Suppressor macrophage treated with lipopolysaccharide for 4 hours (primary cell): ENCODE measurements around the gene TSPAN17.

Experiments
- DNase-seq: peaks from one replicate; pipeline ENCODE4 v3.0.0-alpha.2; 2020

The TSPAN17 gene

DNA sequence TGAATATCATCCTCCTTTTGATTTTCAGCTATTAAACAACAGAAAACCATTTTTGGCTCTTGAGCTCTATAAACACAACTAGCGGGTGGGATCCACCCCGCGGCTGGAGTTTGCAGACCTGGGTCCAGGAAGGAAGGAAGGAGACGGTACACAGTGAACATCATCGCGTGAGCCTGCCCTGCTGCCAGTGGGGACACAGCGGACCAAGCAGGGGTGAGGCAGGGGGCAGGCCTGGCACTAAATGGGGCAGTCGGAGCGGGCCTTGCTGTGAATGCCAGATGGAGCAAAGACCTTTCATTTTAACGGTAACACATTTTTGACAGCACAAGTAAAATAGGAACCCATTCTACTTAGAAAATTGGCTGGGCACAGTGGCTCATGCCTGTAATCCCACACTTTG, 14.4 kb downstream of the TSPAN17 start:
- no peak for DNase-seq

DNA sequence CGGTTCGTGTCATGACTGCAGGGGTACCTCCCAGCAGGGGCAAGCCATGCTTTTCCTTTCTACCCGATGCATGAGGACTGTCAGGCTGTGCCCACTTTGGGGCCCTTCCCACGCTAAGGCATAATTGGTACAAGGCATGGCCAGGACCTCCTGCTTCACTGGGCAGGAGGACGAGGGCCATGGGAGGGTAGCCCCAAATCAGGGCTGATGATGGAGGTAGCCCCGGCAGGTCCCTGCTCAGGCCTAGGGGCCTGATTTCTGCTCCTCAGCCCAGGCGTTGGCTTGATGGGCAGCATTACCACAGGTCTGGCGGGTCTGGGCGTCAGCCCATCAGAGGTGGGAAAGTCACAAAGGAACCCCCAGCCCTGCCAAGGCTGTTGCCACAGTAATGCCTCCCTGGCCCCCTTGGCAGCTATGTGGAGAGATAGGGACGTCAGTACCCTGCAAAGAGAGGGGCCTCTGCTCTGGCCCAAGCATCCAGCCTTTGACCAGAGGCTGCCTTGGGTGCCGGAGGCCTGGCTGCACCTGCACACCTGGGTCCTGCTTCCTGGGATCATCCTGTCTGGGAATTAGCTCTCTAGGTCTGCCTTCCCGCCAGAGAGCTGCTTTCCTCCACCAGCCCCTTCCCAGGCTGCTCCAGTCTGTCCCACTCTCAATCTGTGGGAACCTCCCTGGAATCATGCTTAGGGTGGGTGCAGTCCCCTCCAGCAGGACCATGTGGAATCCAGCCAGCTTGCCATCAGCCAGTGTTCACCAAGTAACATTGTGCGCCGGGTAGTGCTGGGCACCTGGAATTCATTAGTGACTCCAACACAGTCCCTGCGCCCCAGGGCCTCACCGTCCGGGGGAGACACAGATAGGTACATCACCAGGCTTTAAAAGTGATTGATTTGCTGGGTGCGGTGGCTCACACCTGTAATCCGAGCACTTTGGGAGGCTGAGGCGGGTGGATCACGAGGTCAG, 15.4 kb downstream of the TSPAN17 start:
- DNase-seq = no peak

DNA sequence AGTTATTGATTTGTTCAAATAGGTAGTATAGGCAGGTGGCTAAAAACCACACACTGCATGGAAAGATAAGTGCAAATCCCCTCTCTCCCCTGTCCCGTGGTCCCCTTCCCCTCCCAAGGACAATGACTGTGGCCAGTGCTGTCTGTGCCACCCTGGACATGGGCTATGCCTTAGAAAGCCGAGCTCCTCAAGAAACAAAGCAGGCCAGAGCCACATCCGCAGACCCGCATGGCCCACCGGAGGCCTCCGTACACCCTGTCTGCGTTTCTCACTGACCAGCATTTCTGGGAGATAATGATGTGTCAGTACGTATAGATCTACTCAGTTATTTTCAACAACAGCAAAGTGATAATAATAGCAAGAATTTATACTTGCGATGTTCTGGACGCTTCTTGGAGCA, 16.3 kb downstream of the TSPAN17 start:
- no peak for DNase-seq

DNA sequence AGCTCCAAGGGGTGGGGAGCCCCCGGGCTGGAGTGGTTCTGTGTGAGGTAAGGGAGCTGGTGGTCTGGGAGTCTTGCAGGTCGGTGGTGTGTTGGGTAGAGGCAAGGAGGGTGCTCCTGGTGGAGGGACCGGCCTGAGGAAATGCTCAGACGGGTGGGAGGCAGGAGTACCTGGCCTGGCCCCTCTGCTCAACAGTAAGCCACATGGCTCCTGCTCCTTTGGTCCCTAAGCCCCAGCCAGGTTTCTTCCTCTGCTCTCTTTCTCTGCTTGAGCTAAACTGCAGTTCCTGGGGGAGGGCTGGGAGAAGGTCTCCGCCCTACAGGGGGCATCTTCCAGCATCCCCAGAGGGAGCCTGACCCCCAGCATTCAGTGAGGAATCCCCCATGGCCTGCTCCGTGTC, 17.2 kb downstream of the TSPAN17 start:
- no peak for DNase-seq

DNA sequence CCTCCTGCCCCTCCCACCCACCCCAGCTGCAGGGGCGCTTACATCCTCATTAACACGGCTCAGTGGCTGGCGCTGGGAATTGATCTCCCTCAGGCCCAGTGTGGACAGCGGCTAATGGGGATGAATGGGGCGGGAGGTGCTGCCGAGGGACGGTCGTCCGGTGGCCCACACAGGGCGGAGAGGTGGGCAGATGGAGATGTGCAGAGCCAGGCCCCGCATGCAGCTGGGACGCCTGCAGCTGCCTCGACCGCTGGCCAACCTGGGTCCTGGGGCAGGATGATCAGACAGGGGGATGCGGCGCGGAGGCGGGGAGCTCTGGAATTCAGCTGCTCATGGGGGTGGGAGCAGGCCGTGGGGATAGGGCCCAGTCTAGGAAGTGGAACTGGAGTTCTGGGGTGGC, 17.6 kb downstream of the TSPAN17 start:
- DNase-seq = no peak

DNA sequence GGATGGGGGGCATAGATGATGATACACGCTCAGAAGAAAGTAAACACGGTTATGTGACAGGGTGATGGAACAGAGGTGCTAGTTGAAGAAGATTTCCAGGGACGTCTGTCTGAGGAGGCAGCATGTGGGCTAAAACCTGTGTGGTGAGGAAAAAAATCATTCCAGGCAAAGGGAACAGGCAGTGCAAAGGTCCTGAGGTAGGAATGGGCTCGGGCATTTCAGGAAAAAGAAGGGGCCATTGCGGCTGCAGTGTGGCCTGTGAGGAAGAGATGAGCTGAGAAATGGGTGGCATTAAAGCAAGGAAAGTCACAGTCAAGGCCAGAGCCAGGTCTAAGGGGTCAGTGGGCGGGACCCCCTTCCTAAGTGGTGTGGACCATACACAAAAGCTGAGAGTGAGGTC, 18.2 kb downstream of the TSPAN17 start:
- DNase-seq = no peak

DNA sequence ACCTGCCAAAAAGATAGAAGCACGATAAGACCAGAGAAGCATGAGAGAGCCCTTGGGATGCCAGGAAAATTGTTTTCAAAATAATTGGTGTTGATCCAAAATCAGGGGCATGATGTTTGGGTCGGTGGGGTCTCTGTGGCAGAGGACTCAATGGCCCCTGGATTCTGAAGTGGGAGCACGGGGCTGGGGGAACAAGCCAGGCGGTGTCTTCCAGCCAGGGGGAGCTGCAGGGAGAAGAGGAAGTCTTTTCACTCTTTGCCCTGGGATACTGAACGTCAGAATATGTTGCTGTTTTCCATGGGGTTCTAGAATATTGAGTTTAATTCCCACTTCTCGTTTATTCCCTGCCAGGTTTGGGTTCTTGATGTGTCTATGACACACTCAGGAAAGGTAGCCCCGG, 20.4 kb downstream of the TSPAN17 start:
- no peak for DNase-seq

DNA sequence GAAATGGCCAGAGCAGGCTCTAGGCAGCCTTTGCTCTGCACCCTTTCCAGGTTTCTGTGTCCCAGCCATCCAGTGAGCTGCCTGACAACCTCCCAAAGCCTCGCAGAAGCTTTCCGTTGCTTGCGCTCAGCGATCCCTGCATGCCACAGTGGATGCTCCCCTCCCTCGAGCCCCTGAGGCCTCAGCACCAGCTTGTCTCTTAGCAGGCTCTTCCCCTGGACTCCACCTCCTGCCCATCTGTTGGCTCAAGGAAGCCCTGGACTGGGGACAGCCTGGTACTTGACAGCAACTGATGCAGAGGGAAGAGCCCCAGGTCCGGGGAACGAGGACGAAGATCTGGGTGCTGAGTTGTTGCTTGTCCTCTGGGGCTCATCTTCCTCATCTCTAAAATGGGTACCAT, 23.2 kb downstream of the TSPAN17 start:
- no peak for DNase-seq

DNA sequence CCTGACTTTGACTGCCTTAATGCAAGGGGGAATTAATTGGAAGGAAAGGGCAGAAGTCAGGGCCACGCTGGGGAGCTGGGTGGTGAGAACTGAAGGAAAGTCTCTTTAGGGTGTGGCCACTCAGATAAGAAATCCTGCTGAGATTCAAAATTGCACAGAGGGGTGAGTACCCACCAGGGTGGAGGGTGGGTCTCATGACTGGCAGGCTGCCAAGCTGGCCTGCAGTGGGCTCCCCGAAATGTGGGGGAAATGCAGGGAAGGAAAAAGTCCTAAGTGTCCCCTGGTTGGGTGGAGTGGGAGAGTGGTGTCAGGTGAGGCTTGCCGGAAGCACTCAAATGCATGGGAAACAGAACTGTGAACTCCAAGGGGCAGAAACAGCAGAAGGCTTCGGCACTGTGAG, 24.1 kb downstream of the TSPAN17 start:
- no peak for DNase-seq

DNA sequence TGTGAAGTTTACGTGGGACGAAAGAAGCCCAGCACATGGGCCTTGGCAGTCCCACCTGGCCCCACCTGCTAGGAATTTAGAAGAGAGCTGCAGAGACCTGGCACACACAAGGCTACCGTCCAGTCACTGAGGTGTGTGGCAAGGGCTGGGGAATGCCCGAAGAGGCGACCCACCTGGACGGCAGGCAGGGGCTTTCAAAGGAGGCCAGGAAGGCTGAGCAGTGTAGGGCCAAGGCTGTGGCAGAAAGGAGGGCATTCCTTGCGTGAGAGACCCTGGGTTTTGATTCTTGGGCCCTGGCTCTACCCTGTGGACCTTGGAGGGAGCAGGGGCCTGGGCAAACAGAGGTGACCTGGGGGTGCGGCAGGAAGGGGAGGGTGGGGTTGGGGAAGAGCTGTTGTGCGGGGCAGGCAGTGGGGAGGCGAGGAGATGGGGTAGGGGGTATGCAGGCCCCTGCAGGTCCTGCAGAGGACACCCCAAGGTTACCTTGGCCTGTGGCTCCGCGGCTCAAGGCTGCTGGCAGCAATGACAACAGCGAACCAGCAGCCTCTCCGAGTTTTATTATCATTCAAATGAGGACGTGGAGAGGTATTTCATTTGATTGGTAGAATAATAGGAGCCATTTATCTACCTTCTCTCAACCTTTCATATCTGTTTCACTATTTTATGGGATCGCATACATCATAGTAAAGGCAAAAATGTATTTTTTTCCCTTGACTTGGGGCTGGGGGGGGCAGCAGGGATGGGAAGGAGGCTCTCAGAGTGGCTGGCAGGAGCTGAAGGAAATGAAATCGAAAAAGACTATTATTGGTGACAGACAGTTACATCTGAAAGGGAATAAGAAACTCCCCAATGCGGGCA, 24.8 kb downstream of the TSPAN17 start:
- no peak for DNase-seq

DNA sequence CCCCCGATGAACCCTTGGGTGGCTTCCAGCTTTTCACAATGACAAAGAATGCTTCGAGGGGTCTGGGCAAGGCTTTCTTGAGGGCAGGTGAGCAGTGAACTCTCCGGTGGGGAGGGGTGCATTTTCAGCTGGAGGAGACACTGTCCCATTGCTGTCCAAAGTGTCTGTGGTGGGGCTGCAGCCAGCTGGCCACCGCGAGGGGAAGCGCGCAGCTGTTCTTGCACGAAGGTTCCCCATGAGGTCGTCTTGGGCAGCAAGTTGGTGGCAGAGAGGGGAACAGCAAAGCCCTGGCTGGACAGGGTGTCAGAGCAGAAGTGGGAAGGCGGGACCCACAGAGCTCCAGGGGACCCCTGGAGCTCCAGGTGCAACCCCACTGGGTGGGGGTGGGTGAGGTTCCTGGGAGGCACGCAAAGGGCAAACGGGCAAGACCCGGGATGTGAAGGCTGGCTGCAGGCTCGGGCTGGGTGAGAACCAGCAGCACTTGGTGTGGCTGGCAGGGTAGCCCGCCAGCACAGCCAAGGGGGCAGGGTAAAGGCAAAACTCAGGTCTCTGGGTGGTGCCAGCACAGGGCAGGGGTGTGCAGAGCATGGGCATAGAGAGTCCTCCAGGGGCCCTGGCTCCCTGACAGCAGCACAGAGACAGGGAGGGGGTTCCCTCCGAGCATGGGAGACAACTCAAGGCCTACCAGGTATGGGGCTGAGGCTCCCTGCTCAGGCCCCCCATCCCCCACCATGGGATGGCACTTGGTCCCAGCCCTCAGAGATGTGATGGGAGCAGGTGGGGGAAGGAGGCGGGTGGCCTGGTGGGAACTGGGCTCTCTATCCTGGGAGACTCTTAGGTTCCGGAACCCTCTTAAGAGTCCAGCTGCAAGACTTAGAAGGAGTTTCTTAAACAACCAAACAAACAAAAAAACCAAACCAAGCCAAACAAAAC, 26.6 kb downstream of the TSPAN17 start:
- DNase-seq = no peak

DNA sequence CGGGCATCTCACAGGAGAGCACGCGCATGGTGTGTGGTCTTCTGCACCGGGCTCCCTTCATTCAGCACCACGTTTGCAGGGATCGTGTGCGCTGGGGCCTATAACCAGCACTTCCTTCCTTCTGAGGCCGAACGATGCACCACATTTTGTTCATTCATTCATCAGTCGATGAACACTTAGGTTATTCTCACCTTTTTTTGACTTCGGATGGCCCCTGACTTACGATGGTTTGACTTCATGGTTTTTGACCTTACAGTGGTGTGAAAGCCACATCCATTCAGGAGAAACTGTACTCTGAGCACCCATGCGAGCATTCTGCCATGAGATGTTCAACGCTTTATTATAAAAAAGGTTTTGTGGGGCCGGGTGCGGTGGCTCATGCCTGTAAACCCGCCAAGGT, 27.5 kb downstream of the TSPAN17 start:
- DNase-seq = no peak

DNA sequence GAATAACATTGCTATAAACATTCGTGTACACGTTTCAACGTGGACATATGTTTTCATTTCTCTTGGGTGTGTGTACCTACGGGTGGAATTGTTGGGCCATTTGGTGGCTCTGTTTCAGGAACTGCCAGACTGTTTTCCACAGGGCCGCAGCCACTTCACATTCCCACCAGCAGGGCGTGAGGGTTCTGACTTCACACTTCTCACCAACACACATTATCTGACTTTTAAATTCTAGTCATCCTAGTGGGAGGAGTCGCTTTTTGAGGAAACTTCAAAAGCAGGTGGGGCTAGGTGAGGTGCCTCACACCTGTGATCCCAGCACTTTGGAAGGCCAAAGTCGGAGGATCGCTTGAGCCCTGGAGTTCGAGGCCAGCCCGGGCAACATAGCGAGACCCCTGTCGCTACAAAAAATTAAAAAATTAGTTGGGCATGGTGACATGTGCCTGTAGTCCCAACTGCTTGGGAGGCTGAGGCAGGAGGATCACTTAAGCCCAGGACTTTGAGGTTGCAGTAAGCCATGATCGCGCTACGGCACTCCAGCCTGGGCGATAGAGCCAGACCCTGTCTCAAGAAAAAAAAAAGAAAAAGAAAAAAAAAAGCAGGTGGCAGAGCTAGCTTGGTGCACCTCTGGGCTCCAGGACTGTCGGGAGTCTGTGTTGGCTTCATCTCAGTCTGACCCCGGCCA, 28.5 kb downstream of the TSPAN17 start:
- no peak for DNase-seq

DNA sequence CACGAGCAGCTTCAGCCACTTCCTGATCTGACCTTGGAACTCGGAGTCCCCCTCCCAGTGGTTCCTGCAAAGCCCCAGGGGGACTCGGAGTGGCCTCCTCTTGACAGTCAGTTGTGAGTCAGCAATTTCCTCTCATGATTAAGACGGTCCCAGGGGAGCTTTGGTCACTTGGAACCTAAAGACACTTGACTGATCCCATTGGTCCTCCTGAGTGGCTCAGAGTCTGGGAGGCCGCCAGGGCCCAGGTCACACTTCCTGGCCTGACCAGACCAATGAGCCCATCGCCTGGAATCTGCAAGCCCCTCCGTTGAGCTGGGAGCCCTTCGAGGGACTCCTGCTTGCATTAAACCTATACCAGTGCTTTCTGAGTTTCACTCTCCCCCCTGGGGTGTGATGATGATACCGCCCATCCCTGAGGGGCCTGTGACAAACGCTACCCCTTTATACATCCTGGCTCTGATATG, 29.1 kb downstream of the TSPAN17 start:
- DNase-seq = no peak

DNA sequence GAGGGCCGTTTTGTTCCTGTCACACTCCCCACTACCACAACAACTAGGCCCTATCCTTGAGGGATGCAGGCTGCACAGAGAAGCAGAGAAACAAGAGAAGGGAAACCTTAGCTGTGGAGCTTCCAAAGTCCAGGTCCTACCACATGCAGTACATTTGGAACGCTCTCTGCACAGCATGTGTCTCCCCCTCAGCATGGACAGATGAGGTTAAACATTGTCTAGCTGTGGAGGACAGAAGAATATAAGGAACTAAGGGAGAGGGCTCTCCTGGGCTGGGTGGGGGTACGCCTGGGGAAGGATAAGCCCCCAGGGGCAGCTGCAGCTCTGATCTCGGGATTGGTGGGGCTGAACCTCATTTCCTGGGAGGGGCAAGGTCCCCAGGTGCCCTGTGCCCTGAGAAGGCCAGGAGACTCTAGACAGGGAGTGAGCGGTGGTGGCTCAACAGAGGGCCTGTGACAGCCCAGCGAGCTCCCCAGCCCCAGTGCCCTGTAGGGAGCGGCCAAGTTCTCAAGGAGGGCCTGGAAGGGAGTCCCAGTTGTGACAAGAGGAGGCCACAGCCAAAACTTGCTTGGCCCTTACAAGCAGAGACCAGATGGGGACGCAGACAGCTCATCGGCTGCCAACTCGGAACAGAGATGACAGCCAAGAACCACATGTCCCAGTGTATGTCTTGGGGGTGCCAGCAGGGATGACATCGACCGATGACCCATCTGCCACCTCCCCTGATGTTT, 30.1 kb downstream of the TSPAN17 start:
- no peak for DNase-seq

DNA sequence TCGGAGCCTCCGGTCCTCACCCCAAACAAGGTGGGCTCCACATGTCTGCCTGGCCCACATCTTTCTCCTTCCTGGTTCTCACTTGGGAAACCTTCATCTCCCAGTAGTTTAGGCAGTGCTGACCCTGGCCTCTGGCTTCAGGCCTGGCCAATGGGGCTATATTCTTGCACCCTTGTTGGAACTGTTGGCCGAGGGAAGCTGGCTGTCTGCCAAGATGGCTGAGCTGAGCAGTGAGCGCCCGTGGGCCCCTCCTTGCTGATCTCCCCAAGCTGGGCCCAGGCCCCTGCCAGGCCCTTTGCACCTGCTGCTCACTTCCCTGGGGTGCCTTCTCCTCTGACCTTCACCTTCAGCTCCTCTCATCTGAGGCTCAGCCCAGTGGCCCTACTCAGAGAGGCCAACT, 31.3 kb downstream of the TSPAN17 start:
- no peak for DNase-seq

DNA sequence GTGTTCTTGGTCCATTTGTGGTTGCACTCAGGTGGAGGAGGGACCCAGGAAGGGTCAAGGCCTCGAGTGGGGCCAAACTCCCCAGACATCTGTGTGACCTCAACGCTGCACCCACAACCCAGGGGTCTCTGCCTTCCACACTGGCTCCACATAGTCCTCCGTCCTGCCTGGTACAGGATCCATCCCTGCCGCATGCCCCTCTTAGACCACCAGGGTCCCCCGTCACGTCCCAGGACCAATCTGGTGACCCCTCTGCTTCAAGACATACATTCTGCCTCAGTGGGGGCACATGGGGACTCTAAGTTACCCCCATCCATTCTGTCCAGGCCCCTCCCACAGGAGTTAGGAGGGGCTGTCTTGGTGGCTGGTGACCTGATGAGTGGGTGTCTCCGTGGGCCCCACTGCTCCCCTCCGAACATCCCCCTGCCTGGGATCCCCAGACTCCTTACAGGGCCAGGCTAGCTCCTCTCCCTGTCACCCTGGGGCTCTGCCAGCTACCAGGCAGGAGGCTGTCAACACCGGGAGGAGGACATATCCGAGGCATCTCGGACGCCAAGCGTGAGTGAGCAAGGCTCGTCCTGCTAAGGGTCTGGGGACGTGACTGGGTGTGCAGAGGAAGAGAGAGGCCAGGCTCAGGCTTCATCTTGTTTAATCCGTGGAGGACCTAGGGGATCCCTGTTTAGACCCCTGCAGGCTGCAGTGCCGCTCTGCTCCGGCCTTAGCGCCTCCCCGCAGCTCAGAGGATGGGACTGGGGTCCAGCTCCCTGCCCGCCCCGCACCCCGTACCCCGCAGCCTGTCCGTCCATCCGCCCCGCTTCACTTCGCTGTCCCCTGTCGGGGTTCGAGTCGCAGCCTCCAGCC, 32.3 kb downstream of the TSPAN17 start:
- DNase-seq = no peak

DNA sequence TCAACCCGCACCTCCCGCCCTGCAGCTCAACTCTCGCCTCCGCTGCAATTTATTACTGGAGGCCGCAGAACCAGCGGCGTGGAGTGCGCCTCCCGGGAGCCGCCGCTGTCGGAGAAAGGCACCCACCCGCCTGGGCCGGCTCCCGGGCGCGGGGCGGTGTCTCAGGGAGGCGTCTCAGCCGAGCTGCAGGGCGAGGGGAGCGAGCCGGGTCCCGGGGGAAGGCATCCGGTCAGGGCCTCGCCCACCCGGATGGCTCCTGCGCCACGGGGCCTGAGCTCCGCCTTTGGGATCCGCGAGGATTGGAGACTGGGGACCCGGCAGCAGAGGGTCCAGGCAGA, 32.9 kb downstream of the TSPAN17 start:
- DNase-seq = no peak

DNA sequence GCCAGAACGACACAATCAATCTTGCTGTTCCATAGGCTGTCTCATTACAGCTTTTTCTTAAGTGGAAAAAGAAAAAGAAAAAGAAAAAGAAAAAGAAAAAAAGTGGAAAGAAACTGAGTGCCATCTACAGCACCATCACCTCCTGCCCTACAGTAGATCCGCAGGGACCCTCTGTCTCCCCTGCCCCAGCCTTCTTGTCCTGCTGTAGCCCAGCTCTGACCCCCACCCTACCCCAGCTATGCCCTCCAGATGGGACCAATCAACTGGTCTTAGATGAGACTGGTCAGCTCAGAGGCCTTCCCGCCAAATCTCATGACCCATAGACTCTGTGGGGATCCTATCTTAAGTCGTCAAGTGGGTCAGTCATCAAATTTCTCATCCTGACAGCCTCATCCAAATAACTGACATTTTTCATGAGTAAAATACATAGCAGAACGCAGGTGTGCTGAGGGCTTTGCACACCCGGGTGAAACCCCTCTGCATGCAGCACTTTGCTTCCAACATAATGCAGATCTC, 34.8 kb downstream of the TSPAN17 start:
- no peak for DNase-seq

DNA sequence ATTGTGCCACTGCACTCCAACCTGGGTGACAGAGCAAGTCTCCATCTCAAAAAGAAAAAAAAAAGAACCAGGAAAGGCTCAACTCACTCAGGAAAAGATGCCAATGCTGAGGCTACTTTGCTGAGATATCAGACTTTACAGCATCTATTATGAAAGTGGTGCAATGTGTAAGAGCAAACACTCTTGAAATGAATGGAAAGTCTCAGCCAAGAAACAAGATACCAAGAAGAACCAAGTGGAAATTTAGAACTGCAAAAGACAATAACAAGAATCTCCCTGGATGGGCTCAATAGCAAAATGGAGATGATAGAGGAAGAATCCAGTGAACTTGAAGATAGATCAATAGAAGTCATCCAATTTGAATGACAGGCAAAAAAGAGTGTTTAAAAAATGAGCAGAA, 37.7 kb downstream of the TSPAN17 start:
- no peak for DNase-seq
